GM12878 (cell line): Measurements from ENCODE around the gene ANKRD28. TPM values are rescaled to one million over a fixed set of nuclear protein-coding genes. Genes with fewer than 3 reads are reported as not detected.

Experiments
- ATAC-seq: fragments of 200-7000 bp; cut with Tn5 transposase; 3 replicates; pipeline ENCODE4 v1.9.1; 2020; ENCODE audit warnings: mild to moderate bottlenecking, moderate library complexity
- BruUV-seq: library from RNA; stranded (reverse); fragments of 400-500 nt; replicated peaks from 2 replicates; lab custom pipeline; 2021; lab: Mats Ljungman, UMichigan
- CTCF ChIA-PET: fragments of 300-600 bp; sonication (Branson Sonifier 250); formaldehyde crosslinking; extraction: SDS; loops from one replicate; lab custom pipeline; 2021; ENCODE audit warnings: inconsistent platforms; lab: Yijun Ruan, JAX
- POLR2A ChIA-PET: fragments of 350-600 bp; formaldehyde crosslinking; extraction: SDS; loops from one replicate; lab custom pipeline; 2021; ENCODE audit warnings: inconsistent platforms; lab: Charles Lee
- RAD21 ChIA-PET: fragments of 300-600 bp; sonication (Branson Sonifier 250); formaldehyde crosslinking; loops from one replicate; lab custom pipeline; 2023; ENCODE audit warnings: antibody characterized with exemption; ENCODE audit not compliant: unreplicated experiment; lab: Charles Lee
- SMC1A ChIA-PET: fragments of 300-600 bp; sonication (Branson Sonifier 250); formaldehyde crosslinking; loops from one replicate; lab custom pipeline; 2023; ENCODE audit not compliant: unreplicated experiment, uncharacterized antibody; lab: Charles Lee
- DNase-seq: peaks from one replicate; pipeline ENCODE4 v3.0.0-alpha.2; 2011; ENCODE audit warnings: low read depth, low spot score
- FAIRE-seq: peaks from 3 replicates; lab custom pipeline; 2011; peaks lifted over from hg19 to GRCh38; lab: Jason Lieb, UNC
- H2AFZ ChIP-seq: 2 replicates; pipeline ENCODE4 v1.6.0; 2011; ENCODE audit warnings: low read depth, low read length, control low read depth; ENCODE audit not compliant: control insufficient read depth
- H3K27ac ChIP-seq: 2 replicates; pipeline ENCODE4 v1.5.1; 2011; ENCODE audit warnings: control low read depth; ENCODE audit not compliant: control insufficient read depth, insufficient read depth
- H3K27me3 ChIP-seq, 2 experiments: replicated peaks in 1 of 2; 2 replicates each; pipeline versions ENCODE4 v1.6.0 to v1.6.1; 2011; ENCODE audit warnings: low read length in 1 of 2; ENCODE audit not compliant: control insufficient read depth in 2 of 2, insufficient read depth in 2 of 2
- H3K36me3 ChIP-seq, 2 experiments: 2 replicates each; pipeline ENCODE4 v1.5.1; 2011; ENCODE audit warnings: low read length in 1 of 2; ENCODE audit not compliant: control insufficient read depth in 2 of 2, insufficient read depth in 2 of 2
- H3K4me1 ChIP-seq: 2 replicates; pipeline ENCODE4 v1.6.1; 2011; ENCODE audit warnings: mild to moderate bottlenecking, low read length, moderate library complexity, mixed read lengths; ENCODE audit not compliant: control insufficient read depth, insufficient read depth
- H3K4me2 ChIP-seq: 2 replicates; pipeline ENCODE4 v1.6.0; 2011; ENCODE audit warnings: control low read depth; ENCODE audit not compliant: control insufficient read depth, insufficient read depth
- H3K4me3 ChIP-seq: fragments of 200-600 bp; sonication (generic); 2 replicates; pipeline ENCODE4 v1.5.1; 2016
- H3K79me2 ChIP-seq: 2 replicates; pipeline ENCODE4 v1.6.0; 2011; ENCODE audit warnings: low read length; ENCODE audit not compliant: control insufficient read depth, insufficient read depth
- H3K9ac ChIP-seq: 2 replicates; pipeline ENCODE4 v1.8.0; 2011; ENCODE audit warnings: low read length, control low read depth, mixed read lengths; ENCODE audit not compliant: control insufficient read depth, insufficient read depth
- H3K9me3 ChIP-seq: replicated peaks from 3 replicates; pipeline ENCODE4 v1.5.1; 2011; ENCODE audit warnings: mild to moderate bottlenecking, low read length; ENCODE audit not compliant: control insufficient read depth, insufficient read depth
- H4K20me1 ChIP-seq: 2 replicates; pipeline ENCODE4 v1.6.0; 2011; ENCODE audit not compliant: control insufficient read depth, insufficient read depth
- IRF4 ChIP-seq: IDR thresholded peaks from 2 replicates; pipeline ENCODE4 v1.6.1; 2011; ENCODE audit warnings: low read depth, low read length
- MEF2A ChIP-seq: IDR thresholded peaks from 2 replicates; pipeline ENCODE4 v1.6.1; 2011; ENCODE audit warnings: low read depth, mild to moderate bottlenecking, low read length, moderate library complexity; ENCODE audit not compliant: insufficient read depth
- NFXL1 ChIP-seq: fragments of 450-650 bp; IDR thresholded peaks from 2 replicates; pipeline ENCODE4 v1.6.1; 2017; ENCODE audit warnings: antibody characterized with exemption, mild to moderate bottlenecking, borderline replicate concordance
- NR2C1 ChIP-seq: fragments of 450-650 bp; IDR thresholded peaks from 2 replicates; pipeline ENCODE4 v1.6.1; 2017; ENCODE audit warnings: antibody characterized with exemption, mild to moderate bottlenecking, moderate library complexity
- PAX8 ChIP-seq: fragments of 450-650 bp; IDR thresholded peaks from 2 replicates; pipeline ENCODE4 v1.6.1; 2017; ENCODE audit warnings: mild to moderate bottlenecking, moderate library complexity
- SMAD1 ChIP-seq: fragments of 450-650 bp; IDR thresholded peaks from 2 replicates; pipeline ENCODE4 v1.6.1; 2018; ENCODE audit warnings: mild to moderate bottlenecking, low read depth; ENCODE audit not compliant: partially characterized antibody
- WGBS: methylation state at CpG from one replicate; pipeline ENCODE4 v1.1.6; 2016; ENCODE audit warnings: low lambda C conversion rate; ENCODE audit not compliant: insufficient replicate concordance, insufficient coverage; ENCODE audit errors: missing lambda C conversion rate; 5-methylcytosine and 5-hydroxymethylcytosine counted together
- in situ Hi-C: fragments of 300-500 bp; cut with MboI; formaldehyde crosslinking; loops from 9 replicates; pipeline ENCODE4 v1.14.3; 2018; ENCODE audit warnings: mixed read lengths
- intact Hi-C: fragments of 100-400 bp; cut with micrococcal nuclease; formaldehyde crosslinking; loops from one replicate; pipeline ENCODE4 v1.14.2; 2022; ENCODE audit not compliant: unreplicated experiment
- polyA plus RNA-seq, 11 experiments: library from polyadenylated mRNA; depleted of rRNA in 4 of 11; unstranded in 6 of 11; stranded (reverse) in 5 of 11; fragments of >200 nt; fragmentation: Nextera tagmentation in 4 of 11; fragmentation: Illumina TruSeq in 1 of 11; extraction: Ambion mirVana in 4 of 11; extraction: Trizol in 1 of 11; gene quantifications; 1 replicate in 1 of 11; 2 replicates in 10 of 11; pipeline versions ENCODE4 v1.2.1 to v1.2.3, GENCODE V29; 2011 to 2016; ENCODE audit warnings: inconsistent platforms in 2 of 11, missing spikeins in 2 of 11, low read depth in 1 of 11
- total RNA-seq, 4 experiments: library from RNA; depleted of rRNA in 3 of 4; stranded (reverse); fragments of >200 nt in 3 of 4; fragmentation: Illumina TruSeq in 1 of 4; extraction: Trizol in 1 of 4; gene quantifications; 2 replicates each; pipeline versions ENCODE4 v1.2.1 to v1.2.3, GENCODE V29; 2013 to 2021

ANKRD28 gene
- total and polyA plus RNA-seq, 10 of the 15 experiments (the other 5 are each of a cell fraction or from before 2014, with no cell fraction given) = 11.2 to 105 (median 38.3) TPM

- ATAC-seq = no peak
- CTCF ChIA-PET = interaction anchor here (1.2 kb wide), 1 partner anchor 13 kb away, joined by 3 read pairs; no protein-coding TSS in a partner anchor
- no peak for FAIRE-seq
- H3K4me1 ChIP-seq = no peaks in the 10 kb centered on the region
- POLR2A ChIA-PET = no interaction called here
- DNase-seq = no peak
- H3K4me2 ChIP-seq = no peak overlapping the region
- no peak overlapping the region for H2AFZ ChIP-seq
- SMC1A ChIA-PET = interaction anchor here (1.8 kb wide), 1 partner anchor 22 kb away, joined by 3 read pairs; no protein-coding TSS in a partner anchor
- H3K79me2 ChIP-seq = peaks cover 61% of the 10 kb centered on the region
- H3K4me3 ChIP-seq = no peak overlapping the region
- no TSS peak for BruUV-seq
- WGBS = 95% methylated on average over 4 of the region's 4 CpGs
- in situ Hi-C loops (no loop called here), intact Hi-C loops (no loop called here)
- H3K27ac ChIP-seq = no peak overlapping the region
- no peaks in the 10 kb centered on the region for H4K20me1 ChIP-seq
- RAD21 ChIA-PET = no interaction called here
- no peaks in the 10 kb centered on the region; the same call in 2 of the 3 replicates for H3K9me3 ChIP-seq
- no peaks in the 10 kb centered on the region for H3K27me3 ChIP-seq
- TF ChIP-seq NR2C1 = no peak
- peaks cover 0 to 5% of the 10 kb centered on the region in 2 experiments; a peak in 2 of 4 replicates for H3K36me3 ChIP-seq
- no peak overlapping the region for H3K9ac ChIP-seq
Measured at GRCh38 chr3:15783361-15783969, 14.3 kb downstream of the ANKRD28 start.

- RAD21 ChIA-PET = interaction anchor here (1.3 kb wide), 1 partner anchor 20 kb away, joined by 4 read pairs; no protein-coding TSS in a partner anchor
- no peak overlapping the region for H3K9ac ChIP-seq
- ATAC-seq (peak; percentile 5; the same call in 1 of the 3 replicates), FAIRE-seq (no peak), DNase-seq (no peak)
- POLR2A ChIA-PET = no interaction called here
- WGBS = 98% methylated on average over 2 of the region's 2 CpGs
- intact Hi-C loops = no loop called here
- BruUV-seq = no TSS peak
- no peaks in the 10 kb centered on the region for H3K4me1 ChIP-seq
- H3K4me3 ChIP-seq = no peak overlapping the region
- CTCF ChIA-PET = interaction anchor here (1.2 kb wide), 1 partner anchor 14 kb away, joined by 3 read pairs; no protein-coding TSS in a partner anchor
- SMC1A ChIA-PET = interaction anchor here (0.7 to 1.1 kb wide), 2 partner anchors 14 to 25 kb away, joined by 3 read pairs; no protein-coding TSS in a partner anchor
- no peaks in the 10 kb centered on the region for H3K27me3 ChIP-seq
- H3K9me3 ChIP-seq = no peaks in the 10 kb centered on the region; the same call in 2 of the 3 replicates
- no peak overlapping the region for H2AFZ ChIP-seq
- peaks cover 56% of the 10 kb centered on the region for H3K79me2 ChIP-seq
- no peaks in the 10 kb centered on the region for H4K20me1 ChIP-seq
- peaks cover 3 to 8% of the 10 kb centered on the region in 2 experiments; a peak in 3 of 4 replicates for H3K36me3 ChIP-seq
- H3K4me2 ChIP-seq = no peak overlapping the region
- in situ Hi-C loops = no loop called here
- no peak overlapping the region for H3K27ac ChIP-seq
- TF ChIP-seq PAX8 (no peak), SMAD1 (no peak), MEF2A (no peak), IRF4 (no peak), NFXL1 (no peak)
Measured at GRCh38 chr3:15782429-15782828, 15.3 kb downstream of the ANKRD28 start.
